Ovary (tissue), 9 donors: Measurements from ENCODE around the gene TNS3. TPM values are rescaled to one million over a fixed set of nuclear protein-coding genes. Genes with fewer than 3 reads are reported as not detected.
"Not testable (repeated sequence)": the region's sequence is repeated elsewhere in the genome, so short reads cannot be mapped to it uniquely, and the experiment has no call there.

Experiments used
- DNase-seq, 5 donors: peaks; one replicate each; pipeline ENCODE4 v3.0.0-alpha.2; 2019 to 2020
- H3K27ac ChIP-seq, 2 donors: fragments of 200-600 bp; one replicate each; pipeline versions ENCODE4 v1.5.1 to v1.8.0; 2019 to 2022
- H3K27me3 ChIP-seq: fragments of 200-600 bp; one replicate; pipeline ENCODE4 v1.8.0; 2022
- H3K36me3 ChIP-seq: fragments of 200-600 bp; sonication (generic); one replicate; pipeline ENCODE4 v1.5.1; 2019
- H3K4me1 ChIP-seq: one replicate; pipeline ENCODE4 v1.8.1; 2013; ENCODE audit warnings: mild to moderate bottlenecking, moderate library complexity; ENCODE audit not compliant: insufficient read depth
- H3K4me3 ChIP-seq: fragments of 200-600 bp; sonication (generic); one replicate; pipeline ENCODE4 v1.5.1; 2017
- H3K9me3 ChIP-seq, 2 donors: fragments of 200-600 bp in 1 of 2; sonication (generic) in 1 of 2; one replicate each; pipeline versions ENCODE4 v1.5.1 to v1.8.1; 2013 to 2019; ENCODE audit warnings: mild to moderate bottlenecking in 1 of 2, moderate library complexity in 1 of 2
- EP300 ChIP-seq: sonication (generic); formaldehyde crosslinking; IDR thresholded peaks from one replicate; pipeline ENCODE4 v1.6.1; 2017; ENCODE audit warnings: antibody characterized with exemption
- POLR2A ChIP-seq: fragments of 450-650 bp; IDR thresholded peaks from one replicate; pipeline ENCODE4 v1.6.1; 2017; ENCODE audit warnings: antibody characterized with exemption, mild to moderate bottlenecking, moderate library complexity
- WGBS, 3 donors: extraction: QIAGEN DNeasy Blood & Tissue Kit in 1 of 3; methylation state at CpG; one replicate each; pipeline versions ENCODE4 v1.1.5 to v1.1.7; 2013 to 2017; 5-methylcytosine and 5-hydroxymethylcytosine counted together
- intact Hi-C, 4 donors: fragments of 100-400 bp; cut with DNase I; formaldehyde crosslinking; loops; one replicate each; pipeline versions ENCODE4 v1.11.0 to v1.15.1; 2022 to 2023
- polyA plus RNA-seq, 2 donors: library from polyadenylated mRNA; stranded (reverse); fragments of 200-250 nt in 1 of 2; fragments of 350-450 nt in 1 of 2; fragmentation: Illumina TruSeq in 1 of 2; extraction: RNeasy Lipid Tissue Mini Kit (QIAGEN cat#74804) in 1 of 2; gene quantifications; one replicate each; pipeline ENCODE4 v1.2.3, GENCODE V29; 2013 to 2014
- total RNA-seq, 7 donors: library from RNA; depleted of rRNA in 2 of 7; stranded (reverse); fragments of >200 nt in 2 of 7; fragmentation: NEBNext Ultra II Directional in 3 of 7; extraction: Animal tissue kit (Norgen Biotek cat#: 25700) in 3 of 7; gene quantifications; one replicate each; pipeline versions ENCODE4 v1.1.0 to v1.2.4, GENCODE V29; 2016 to 2023
- TF ChIP-seq, protein P1 (sequence below), 3 donors: fragments of 450-650 bp in 2 of 3; fragments of 200-600 bp in 1 of 3; IDR thresholded peaks; one replicate each; pipeline versions ENCODE4 v1.5.1 to v1.8.0; 2016 to 2022; ENCODE audit warnings: antibody characterized with exemption in 3 of 3, mild to moderate bottlenecking in 1 of 3
- donor health status: DM: no; HTN: no; CAD: no; lungs with moderate emphysema.
- donor health status: DM: no; HTN: no; CAD: no.
- donor health status: Bipolar disorder and iron deficiency.
- donor health status: DM: yes; HTN: yes; CAD: no.
- donor health status: DM: no; HTN: no; CAD: no.
- donor health status: DM: yes; HTN: yes; CAD: no.

TNS3 gene
- total and polyA plus RNA-seq, 9 donors, result 36.6 to 137 (median 91.3) TPM

- Histone ChIP-seq H3K4me1 (peaks cover 15% of the 10 kb centered on the region), H3K9me3 (no peaks in the 10 kb centered on the region), H3K27ac (peak overlapping the region; percentile 13 to 51), H3K27me3 (no peaks in the 10 kb centered on the region), H3K4me3 (no peak overlapping the region), H3K36me3 (no peaks in the 10 kb centered on the region)
- TF ChIP-seq EP300 (no peak), POLR2A (no peak)
- TF ChIP-seq, protein P1, sequence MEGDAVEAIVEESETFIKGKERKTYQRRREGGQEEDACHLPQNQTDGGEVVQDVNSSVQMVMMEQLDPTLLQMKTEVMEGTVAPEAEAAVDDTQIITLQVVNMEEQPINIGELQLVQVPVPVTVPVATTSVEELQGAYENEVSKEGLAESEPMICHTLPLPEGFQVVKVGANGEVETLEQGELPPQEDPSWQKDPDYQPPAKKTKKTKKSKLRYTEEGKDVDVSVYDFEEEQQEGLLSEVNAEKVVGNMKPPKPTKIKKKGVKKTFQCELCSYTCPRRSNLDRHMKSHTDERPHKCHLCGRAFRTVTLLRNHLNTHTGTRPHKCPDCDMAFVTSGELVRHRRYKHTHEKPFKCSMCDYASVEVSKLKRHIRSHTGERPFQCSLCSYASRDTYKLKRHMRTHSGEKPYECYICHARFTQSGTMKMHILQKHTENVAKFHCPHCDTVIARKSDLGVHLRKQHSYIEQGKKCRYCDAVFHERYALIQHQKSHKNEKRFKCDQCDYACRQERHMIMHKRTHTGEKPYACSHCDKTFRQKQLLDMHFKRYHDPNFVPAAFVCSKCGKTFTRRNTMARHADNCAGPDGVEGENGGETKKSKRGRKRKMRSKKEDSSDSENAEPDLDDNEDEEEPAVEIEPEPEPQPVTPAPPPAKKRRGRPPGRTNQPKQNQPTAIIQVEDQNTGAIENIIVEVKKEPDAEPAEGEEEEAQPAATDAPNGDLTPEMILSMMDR (IDR thresholded peaks at IDR 0.05), result no peak
- no peak for DNase-seq
- intact Hi-C loops, result no loop called here
- 17 to 35% (median 20%) methylated on average over 10 of the region's 10 CpGs for WGBS, 3 donors
These were observed 29.2 kb upstream of the TNS3 start for GRCh38 chr7:47611045-47611511.

GRCh38 chr7:47610506-47611044, 28.7 kb upstream of the TNS3 start:
- WGBS, 3 donors, result 8 to 15% (median 9%) methylated on average over 4 of the region's 4 CpGs
- TF ChIP-seq, protein P1 (IDR thresholded peaks at IDR 0.05), result no peak
- TF ChIP-seq EP300 (no peak), POLR2A (no peak)
- Histone ChIP-seq H3K4me1 (peaks cover 15% of the 10 kb centered on the region), H3K27me3 (no peaks in the 10 kb centered on the region), H3K36me3 (no peaks in the 10 kb centered on the region), H3K27ac (peak overlapping the region; percentile 13 to 51), H3K9me3 (no peaks in the 10 kb centered on the region), H3K4me3 (no peak overlapping the region)
- intact Hi-C loops, result no loop called here
- DNase-seq, result no peak

- TF ChIP-seq POLR2A, result no peak
- peak in 4 of 5 donors; percentile 48 to 63 (median 54) for DNase-seq
- no peaks in the 10 kb centered on the region for H3K9me3 ChIP-seq
- 61 to 64% (median 62%) methylated on average over 16 of the region's 16 CpGs for WGBS, 3 donors
- no peak overlapping the region for H3K4me3 ChIP-seq
- intact Hi-C loops, result no loop called here
- H3K27ac ChIP-seq, result peak overlapping the region; percentile 13 to 51
- H3K36me3 ChIP-seq, result no peaks in the 10 kb centered on the region
- no peaks in the 10 kb centered on the region for H3K27me3 ChIP-seq
- H3K4me1 ChIP-seq, result peaks cover 17% of the 10 kb centered on the region
These were observed 28.0 kb upstream of the TNS3 start for GRCh38 chr7:47609803-47610452.

DNA sequence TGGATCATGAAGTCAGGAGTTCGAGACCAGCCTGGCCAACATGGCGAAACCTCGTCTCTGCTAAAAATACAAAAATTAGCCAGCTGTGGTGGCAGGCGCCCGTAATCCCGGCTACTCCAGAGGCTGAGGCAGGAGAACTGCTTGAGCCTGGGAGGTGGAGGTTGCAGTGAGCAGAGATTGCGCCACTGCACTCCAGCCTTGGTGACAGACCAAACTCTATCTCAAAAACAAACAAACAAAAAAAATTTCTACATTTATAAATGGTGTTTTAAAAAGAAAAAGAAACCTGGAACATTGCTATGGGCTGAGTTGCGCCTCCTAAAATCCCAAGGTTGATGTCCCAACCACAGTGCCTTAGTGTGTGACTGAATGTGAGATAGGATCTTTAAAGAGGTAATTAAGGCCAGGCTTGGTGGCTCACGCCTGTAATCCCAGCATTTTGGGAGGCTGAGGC, 24.7 kb upstream of the TNS3 start:
- H3K27ac ChIP-seq, H3K27me3 ChIP-seq, DNase-seq, H3K9me3 ChIP-seq, H3K36me3 ChIP-seq, H3K4me3 ChIP-seq, intact Hi-C loops: not testable (repeated sequence)
- H3K4me1 ChIP-seq, result peaks cover 21% of the 10 kb centered on the region
- 94 to 96% (median 95%) methylated on average over 9 of the region's 9 CpGs for WGBS, 3 donors

DNA sequence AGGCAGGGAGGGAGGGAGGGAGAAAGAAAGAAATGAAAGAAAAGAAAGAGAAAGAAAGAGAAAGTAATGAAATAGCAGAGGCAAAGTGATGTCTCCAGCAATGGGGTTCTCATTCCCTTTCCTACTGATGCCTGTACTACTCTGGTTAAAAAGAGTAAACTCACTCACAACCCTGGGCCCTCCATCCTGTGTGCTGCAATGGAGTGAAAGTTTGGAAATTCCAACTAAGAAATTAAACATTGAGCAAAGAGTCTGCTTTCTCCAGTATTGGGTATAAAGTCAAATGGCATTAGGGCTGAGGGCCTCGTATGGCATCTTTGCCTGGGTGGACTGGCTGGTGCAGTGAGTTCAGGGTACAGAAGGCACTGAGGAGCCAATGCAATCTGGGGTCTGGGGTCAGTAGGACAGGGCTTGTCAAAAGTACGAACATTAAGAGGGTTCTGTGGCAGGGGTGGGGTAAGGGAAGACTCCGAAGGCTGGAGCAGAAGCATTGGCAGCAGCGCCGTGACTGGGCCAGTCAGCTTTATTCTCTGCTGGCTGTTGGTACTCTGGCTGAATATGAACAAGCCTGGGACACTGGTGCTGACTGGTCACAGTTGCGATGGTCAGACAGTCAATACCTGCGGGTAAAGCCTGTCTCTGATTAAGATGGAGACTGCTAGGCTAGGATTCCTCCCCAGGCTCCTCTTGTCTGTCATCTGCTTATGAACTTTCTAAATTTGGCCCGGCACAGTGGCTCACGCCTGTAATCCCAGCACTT, 24.1 kb upstream of the TNS3 start:
- no peak overlapping the region for H3K4me3 ChIP-seq
- no peaks in the 10 kb centered on the region for H3K36me3 ChIP-seq
- H3K9me3 ChIP-seq, result no peaks in the 10 kb centered on the region
- peaks cover 22% of the 10 kb centered on the region for H3K4me1 ChIP-seq
- 93 to 95% (median 95%) methylated on average over 9 of the region's 9 CpGs for WGBS, 3 donors
- intact Hi-C loops, result no loop called here
- no peak for DNase-seq
- H3K27me3 ChIP-seq, result no peaks in the 10 kb centered on the region
- TF ChIP-seq, protein P1 (IDR thresholded peaks at IDR 0.05), result no peak
- TF ChIP-seq POLR2A, result no peak
- TF ChIP-seq EP300, result no peak
- no peak overlapping the region for H3K27ac ChIP-seq
